GM23338 (cell line): Measurements from ENCODE around the gene METTL3. TPM values are rescaled to one million over a fixed set of nuclear protein-coding genes. Genes with fewer than 3 reads are reported as not detected.

Experiments used
- ATAC-seq: fragments of 200-7000 bp; cut with Tn5 transposase; 3 replicates; pipeline ENCODE4 v1.9.1; 2020
- DNase-seq: peaks from one replicate; pipeline ENCODE4 v3.0.0-alpha.2; 2015; ENCODE audit warnings: low spot score
- H2AFZ ChIP-seq: fragments of 200-600 bp; sonication (generic); 2 replicates; pipeline ENCODE4 v1.8.0; 2016; ENCODE audit warnings: antibody characterized with exemption, mild to moderate bottlenecking, moderate library complexity
- H3F3A ChIP-seq: fragments of 200-600 bp; sonication (generic); replicated peaks from 2 replicates; pipeline ENCODE4 v1.8.0; 2017; ENCODE audit warnings: antibody characterized with exemption, mixed run types, low read depth
- H3K27ac ChIP-seq: fragments of 200-600 bp; sonication (generic); 2 replicates; pipeline ENCODE4 v1.6.1; 2016; ENCODE audit warnings: low read depth
- H3K27me3 ChIP-seq: fragments of 200-600 bp; sonication (generic); 2 replicates; pipeline ENCODE4 v1.8.0; 2016; ENCODE audit warnings: mild to moderate bottlenecking, mixed run types, moderate library complexity; ENCODE audit not compliant: insufficient read depth
- H3K36me3 ChIP-seq: fragments of 200-600 bp; sonication (generic); 2 replicates; pipeline ENCODE4 v1.8.0; 2016; ENCODE audit warnings: mild to moderate bottlenecking; ENCODE audit not compliant: insufficient read depth
- H3K4me1 ChIP-seq: fragments of 200-600 bp; sonication (generic); 2 replicates; pipeline ENCODE4 v1.8.0; 2016; ENCODE audit warnings: mild to moderate bottlenecking, moderate library complexity; ENCODE audit not compliant: insufficient read depth
- H3K4me2 ChIP-seq: fragments of 200-600 bp; sonication (generic); 2 replicates; pipeline ENCODE4 v1.7.1; 2017; ENCODE audit warnings: mixed run types
- H3K4me3 ChIP-seq: fragments of 200-600 bp; sonication (generic); 2 replicates; pipeline ENCODE4 v1.6.1; 2016; ENCODE audit warnings: mixed run types
- H3K79me2 ChIP-seq: fragments of 200-600 bp; sonication (generic); replicated peaks from 2 replicates; pipeline ENCODE4 v1.8.0; 2017; ENCODE audit warnings: mild to moderate bottlenecking; ENCODE audit not compliant: insufficient read depth
- H3K9me2 ChIP-seq: fragments of 200-600 bp; sonication (generic); 2 replicates; pipeline ENCODE4 v1.8.0; 2017; ENCODE audit not compliant: insufficient read depth
- H4K20me1 ChIP-seq: fragments of 200-600 bp; sonication (generic); replicated peaks from 2 replicates; pipeline ENCODE4 v1.8.0; 2017; ENCODE audit warnings: mild to moderate bottlenecking; ENCODE audit not compliant: insufficient read depth
- H3K27ac Mint-ChIP-seq: 2 replicates; pipeline ENCODE4 v1.8.0; 2020; ENCODE audit warnings: inconsistent platforms, mild to moderate bottlenecking, moderate library complexity, mixed read lengths
- H3K27me3 Mint-ChIP-seq: 3 replicates; pipeline ENCODE4 v1.8.0; 2022; ENCODE audit warnings: low read depth, mild to moderate bottlenecking, moderate library complexity, mixed read lengths, inconsistent platforms; ENCODE audit not compliant: insufficient read depth, poor library complexity
- H3K36me3 Mint-ChIP-seq: 3 replicates; pipeline ENCODE4 v1.8.0; 2021; ENCODE audit warnings: low read depth, mild to moderate bottlenecking, inconsistent platforms, moderate library complexity, mixed read lengths
- H3K4me1 Mint-ChIP-seq: 3 replicates; pipeline ENCODE4 v1.8.0; 2020; ENCODE audit warnings: mild to moderate bottlenecking, inconsistent platforms, mixed read lengths
- H3K4me3 Mint-ChIP-seq: 3 replicates; pipeline ENCODE4 v1.8.0; 2021; ENCODE audit warnings: moderate library complexity, mild to moderate bottlenecking, inconsistent platforms, mixed read lengths
- H3K9me3 Mint-ChIP-seq: 3 replicates; pipeline ENCODE4 v1.8.0; 2020; ENCODE audit warnings: moderate library complexity, mild to moderate bottlenecking, inconsistent platforms, mixed read lengths
- CREB1 ChIP-seq: fragments of 250-450 bp; sonication (Bioruptor Pico); IDR thresholded peaks from 2 replicates; pipeline ENCODE4 v1.5.0; 2020; ENCODE audit warnings: low read depth, mild to moderate bottlenecking, moderate library complexity
- EZH2phosphoT487 ChIP-seq: fragments of 200-600 bp; sonication (generic); IDR thresholded peaks from one replicate; pipeline ENCODE4 v1.8.1; 2018; ENCODE audit warnings: antibody characterized with exemption; ENCODE audit not compliant: unreplicated experiment
- JUNB ChIP-seq: IDR thresholded peaks from one replicate; pipeline ENCODE4 v1.6.1; 2016; ENCODE audit warnings: antibody characterized with exemption; ENCODE audit not compliant: unreplicated experiment
- NANOG ChIP-seq: IDR thresholded peaks from 2 replicates; pipeline ENCODE4 v1.6.1; 2016; ENCODE audit warnings: antibody characterized with exemption, borderline replicate concordance
- POLR2AphosphoS5 ChIP-seq: IDR thresholded peaks from 2 replicates; pipeline ENCODE4 v1.6.1; 2016; ENCODE audit warnings: antibody characterized with exemption, low read depth
- STAT1 ChIP-seq: IDR thresholded peaks from one replicate; pipeline ENCODE4 v1.6.1; 2016; ENCODE audit warnings: antibody characterized with exemption; ENCODE audit not compliant: unreplicated experiment
- ZNF114 ChIP-seq: fragments of 250-450 bp; sonication (Bioruptor Pico); IDR thresholded peaks from 2 replicates; pipeline ENCODE4 v1.5.0; 2020; ENCODE audit warnings: mild to moderate bottlenecking, moderate library complexity
- ZNF331 ChIP-seq: fragments of 250-450 bp; sonication (Bioruptor Pico); IDR thresholded peaks from 2 replicates; pipeline ENCODE4 v1.5.0; 2020; ENCODE audit warnings: low read depth, mild to moderate bottlenecking, moderate library complexity
- polyA plus RNA-seq: library from polyadenylated mRNA; unstranded; fragments of >200 nt; fragmentation: Nextera tagmentation; extraction: Ambion mirVana; gene quantifications from 2 replicates; pipeline ENCODE4 v1.2.1, GENCODE V29; 2016
- total RNA-seq: library from RNA; depleted of rRNA; stranded (reverse); fragments of >200 nt; shearing (Covaris generic); gene quantifications from 2 replicates; pipeline ENCODE4 v1.2.3, GENCODE V29; 2014
- TF ChIP-seq, protein P1 (sequence below), 2 experiments: fragments of 200-600 bp in 1 of 2; sonication (generic) in 1 of 2; conservative IDR thresholded peaks; 2 replicates each; pipeline versions ENCODE4 v1.5.1 to v1.6.1; 2016 to 2017; ENCODE audit warnings: antibody characterized with exemption in 2 of 2, low read depth in 2 of 2, mild to moderate bottlenecking in 2 of 2, moderate library complexity in 1 of 2
- TF ChIP-seq, protein P2 (sequence below): IDR thresholded peaks from one replicate; pipeline ENCODE4 v1.6.1; 2018; ENCODE audit warnings: antibody characterized with exemption; ENCODE audit not compliant: unreplicated experiment
- TF ChIP-seq, protein P3 (sequence below): fragments of 250-450 bp; sonication (Bioruptor Pico); IDR thresholded peaks from 2 replicates; pipeline ENCODE4 v1.5.0; 2020; ENCODE audit warnings: mild to moderate bottlenecking, moderate library complexity
- TF ChIP-seq, protein P4 (sequence below): IDR thresholded peaks from 2 replicates; pipeline ENCODE4 v1.6.1; 2016; ENCODE audit warnings: antibody characterized with exemption

The METTL3 gene
- total and polyA plus RNA-seq, 2 experiments from 2014 or later, result 100 to 140 TPM

DNA sequence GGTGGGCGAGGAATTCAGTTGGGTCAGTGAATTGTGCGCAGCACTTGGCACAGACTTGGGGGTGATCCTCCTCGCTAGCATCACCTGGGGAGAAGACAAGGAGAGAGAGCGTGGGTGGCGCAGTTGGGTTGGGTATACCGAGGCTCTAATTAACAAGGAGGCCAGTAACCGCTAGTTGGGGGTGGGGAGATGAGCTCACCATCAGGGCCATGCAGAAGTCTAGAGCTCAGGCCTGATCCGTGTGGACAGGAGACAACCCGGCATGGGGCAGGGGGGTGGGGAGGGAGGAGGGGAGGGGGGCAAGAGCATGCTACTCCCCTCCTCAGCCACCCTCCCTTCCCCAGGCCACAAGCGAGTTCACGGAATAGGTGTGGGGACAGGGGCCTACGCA is 14.4 kb upstream of the METTL3 start:
- no peaks in the 10 kb centered on the region for H3K9me2 ChIP-seq
- no peak overlapping the region for H2AFZ ChIP-seq

More for the DNA sequence above, 14.4 kb upstream of the METTL3 start:
- peak; percentile 21 for ATAC-seq
- H3K4me2 ChIP-seq, result peak overlapping the region; percentile 85
- peak; percentile 55 for DNase-seq
- H3K9me3 Mint-ChIP-seq, result no peaks in the 10 kb centered on the region; the same call in 1 of the 3 replicates
- peak overlapping the region; percentile 95 for H3K27ac Mint-ChIP-seq
- H3K79me2 ChIP-seq, result peaks cover 75% of the 10 kb centered on the region
- H3K36me3 ChIP-seq, result peaks cover 30% of the 10 kb centered on the region
- no peaks in the 10 kb centered on the region for H3K27me3 ChIP-seq
- peaks cover 72% of the 10 kb centered on the region for H3K36me3 Mint-ChIP-seq
- peak overlapping the region; percentile 83 for H3K4me3 Mint-ChIP-seq
- H3K4me3 ChIP-seq, result peak overlapping the region; percentile 74
- H4K20me1 ChIP-seq, result peaks cover 20% of the 10 kb centered on the region
- peaks cover 39% of the 10 kb centered on the region for H3K27me3 Mint-ChIP-seq
- peaks cover 85% of the 10 kb centered on the region for H3K4me1 Mint-ChIP-seq
- H3F3A ChIP-seq, result peaks cover 33% of the 10 kb centered on the region
- TF ChIP-seq ZNF331 (CRISPR knock-in tag) (no peak), CREB1 (no peak), ZNF114 (CRISPR knock-in tag) (no peak), JUNB (no peak), EZH2phosphoT487 (no peak), POLR2AphosphoS5 (no peak), STAT1 (no peak), NANOG (no peak)
- TF ChIP-seq, protein P1, sequence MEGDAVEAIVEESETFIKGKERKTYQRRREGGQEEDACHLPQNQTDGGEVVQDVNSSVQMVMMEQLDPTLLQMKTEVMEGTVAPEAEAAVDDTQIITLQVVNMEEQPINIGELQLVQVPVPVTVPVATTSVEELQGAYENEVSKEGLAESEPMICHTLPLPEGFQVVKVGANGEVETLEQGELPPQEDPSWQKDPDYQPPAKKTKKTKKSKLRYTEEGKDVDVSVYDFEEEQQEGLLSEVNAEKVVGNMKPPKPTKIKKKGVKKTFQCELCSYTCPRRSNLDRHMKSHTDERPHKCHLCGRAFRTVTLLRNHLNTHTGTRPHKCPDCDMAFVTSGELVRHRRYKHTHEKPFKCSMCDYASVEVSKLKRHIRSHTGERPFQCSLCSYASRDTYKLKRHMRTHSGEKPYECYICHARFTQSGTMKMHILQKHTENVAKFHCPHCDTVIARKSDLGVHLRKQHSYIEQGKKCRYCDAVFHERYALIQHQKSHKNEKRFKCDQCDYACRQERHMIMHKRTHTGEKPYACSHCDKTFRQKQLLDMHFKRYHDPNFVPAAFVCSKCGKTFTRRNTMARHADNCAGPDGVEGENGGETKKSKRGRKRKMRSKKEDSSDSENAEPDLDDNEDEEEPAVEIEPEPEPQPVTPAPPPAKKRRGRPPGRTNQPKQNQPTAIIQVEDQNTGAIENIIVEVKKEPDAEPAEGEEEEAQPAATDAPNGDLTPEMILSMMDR (conservative IDR thresholded peaks at IDR 0.05; ENCODE audit: low read depth in 2 of 2), result no peak
- TF ChIP-seq, protein P2, sequence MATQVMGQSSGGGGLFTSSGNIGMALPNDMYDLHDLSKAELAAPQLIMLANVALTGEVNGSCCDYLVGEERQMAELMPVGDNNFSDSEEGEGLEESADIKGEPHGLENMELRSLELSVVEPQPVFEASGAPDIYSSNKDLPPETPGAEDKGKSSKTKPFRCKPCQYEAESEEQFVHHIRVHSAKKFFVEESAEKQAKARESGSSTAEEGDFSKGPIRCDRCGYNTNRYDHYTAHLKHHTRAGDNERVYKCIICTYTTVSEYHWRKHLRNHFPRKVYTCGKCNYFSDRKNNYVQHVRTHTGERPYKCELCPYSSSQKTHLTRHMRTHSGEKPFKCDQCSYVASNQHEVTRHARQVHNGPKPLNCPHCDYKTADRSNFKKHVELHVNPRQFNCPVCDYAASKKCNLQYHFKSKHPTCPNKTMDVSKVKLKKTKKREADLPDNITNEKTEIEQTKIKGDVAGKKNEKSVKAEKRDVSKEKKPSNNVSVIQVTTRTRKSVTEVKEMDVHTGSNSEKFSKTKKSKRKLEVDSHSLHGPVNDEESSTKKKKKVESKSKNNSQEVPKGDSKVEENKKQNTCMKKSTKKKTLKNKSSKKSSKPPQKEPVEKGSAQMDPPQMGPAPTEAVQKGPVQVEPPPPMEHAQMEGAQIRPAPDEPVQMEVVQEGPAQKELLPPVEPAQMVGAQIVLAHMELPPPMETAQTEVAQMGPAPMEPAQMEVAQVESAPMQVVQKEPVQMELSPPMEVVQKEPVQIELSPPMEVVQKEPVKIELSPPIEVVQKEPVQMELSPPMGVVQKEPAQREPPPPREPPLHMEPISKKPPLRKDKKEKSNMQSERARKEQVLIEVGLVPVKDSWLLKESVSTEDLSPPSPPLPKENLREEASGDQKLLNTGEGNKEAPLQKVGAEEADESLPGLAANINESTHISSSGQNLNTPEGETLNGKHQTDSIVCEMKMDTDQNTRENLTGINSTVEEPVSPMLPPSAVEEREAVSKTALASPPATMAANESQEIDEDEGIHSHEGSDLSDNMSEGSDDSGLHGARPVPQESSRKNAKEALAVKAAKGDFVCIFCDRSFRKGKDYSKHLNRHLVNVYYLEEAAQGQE, result no peak
- TF ChIP-seq, protein P3, sequence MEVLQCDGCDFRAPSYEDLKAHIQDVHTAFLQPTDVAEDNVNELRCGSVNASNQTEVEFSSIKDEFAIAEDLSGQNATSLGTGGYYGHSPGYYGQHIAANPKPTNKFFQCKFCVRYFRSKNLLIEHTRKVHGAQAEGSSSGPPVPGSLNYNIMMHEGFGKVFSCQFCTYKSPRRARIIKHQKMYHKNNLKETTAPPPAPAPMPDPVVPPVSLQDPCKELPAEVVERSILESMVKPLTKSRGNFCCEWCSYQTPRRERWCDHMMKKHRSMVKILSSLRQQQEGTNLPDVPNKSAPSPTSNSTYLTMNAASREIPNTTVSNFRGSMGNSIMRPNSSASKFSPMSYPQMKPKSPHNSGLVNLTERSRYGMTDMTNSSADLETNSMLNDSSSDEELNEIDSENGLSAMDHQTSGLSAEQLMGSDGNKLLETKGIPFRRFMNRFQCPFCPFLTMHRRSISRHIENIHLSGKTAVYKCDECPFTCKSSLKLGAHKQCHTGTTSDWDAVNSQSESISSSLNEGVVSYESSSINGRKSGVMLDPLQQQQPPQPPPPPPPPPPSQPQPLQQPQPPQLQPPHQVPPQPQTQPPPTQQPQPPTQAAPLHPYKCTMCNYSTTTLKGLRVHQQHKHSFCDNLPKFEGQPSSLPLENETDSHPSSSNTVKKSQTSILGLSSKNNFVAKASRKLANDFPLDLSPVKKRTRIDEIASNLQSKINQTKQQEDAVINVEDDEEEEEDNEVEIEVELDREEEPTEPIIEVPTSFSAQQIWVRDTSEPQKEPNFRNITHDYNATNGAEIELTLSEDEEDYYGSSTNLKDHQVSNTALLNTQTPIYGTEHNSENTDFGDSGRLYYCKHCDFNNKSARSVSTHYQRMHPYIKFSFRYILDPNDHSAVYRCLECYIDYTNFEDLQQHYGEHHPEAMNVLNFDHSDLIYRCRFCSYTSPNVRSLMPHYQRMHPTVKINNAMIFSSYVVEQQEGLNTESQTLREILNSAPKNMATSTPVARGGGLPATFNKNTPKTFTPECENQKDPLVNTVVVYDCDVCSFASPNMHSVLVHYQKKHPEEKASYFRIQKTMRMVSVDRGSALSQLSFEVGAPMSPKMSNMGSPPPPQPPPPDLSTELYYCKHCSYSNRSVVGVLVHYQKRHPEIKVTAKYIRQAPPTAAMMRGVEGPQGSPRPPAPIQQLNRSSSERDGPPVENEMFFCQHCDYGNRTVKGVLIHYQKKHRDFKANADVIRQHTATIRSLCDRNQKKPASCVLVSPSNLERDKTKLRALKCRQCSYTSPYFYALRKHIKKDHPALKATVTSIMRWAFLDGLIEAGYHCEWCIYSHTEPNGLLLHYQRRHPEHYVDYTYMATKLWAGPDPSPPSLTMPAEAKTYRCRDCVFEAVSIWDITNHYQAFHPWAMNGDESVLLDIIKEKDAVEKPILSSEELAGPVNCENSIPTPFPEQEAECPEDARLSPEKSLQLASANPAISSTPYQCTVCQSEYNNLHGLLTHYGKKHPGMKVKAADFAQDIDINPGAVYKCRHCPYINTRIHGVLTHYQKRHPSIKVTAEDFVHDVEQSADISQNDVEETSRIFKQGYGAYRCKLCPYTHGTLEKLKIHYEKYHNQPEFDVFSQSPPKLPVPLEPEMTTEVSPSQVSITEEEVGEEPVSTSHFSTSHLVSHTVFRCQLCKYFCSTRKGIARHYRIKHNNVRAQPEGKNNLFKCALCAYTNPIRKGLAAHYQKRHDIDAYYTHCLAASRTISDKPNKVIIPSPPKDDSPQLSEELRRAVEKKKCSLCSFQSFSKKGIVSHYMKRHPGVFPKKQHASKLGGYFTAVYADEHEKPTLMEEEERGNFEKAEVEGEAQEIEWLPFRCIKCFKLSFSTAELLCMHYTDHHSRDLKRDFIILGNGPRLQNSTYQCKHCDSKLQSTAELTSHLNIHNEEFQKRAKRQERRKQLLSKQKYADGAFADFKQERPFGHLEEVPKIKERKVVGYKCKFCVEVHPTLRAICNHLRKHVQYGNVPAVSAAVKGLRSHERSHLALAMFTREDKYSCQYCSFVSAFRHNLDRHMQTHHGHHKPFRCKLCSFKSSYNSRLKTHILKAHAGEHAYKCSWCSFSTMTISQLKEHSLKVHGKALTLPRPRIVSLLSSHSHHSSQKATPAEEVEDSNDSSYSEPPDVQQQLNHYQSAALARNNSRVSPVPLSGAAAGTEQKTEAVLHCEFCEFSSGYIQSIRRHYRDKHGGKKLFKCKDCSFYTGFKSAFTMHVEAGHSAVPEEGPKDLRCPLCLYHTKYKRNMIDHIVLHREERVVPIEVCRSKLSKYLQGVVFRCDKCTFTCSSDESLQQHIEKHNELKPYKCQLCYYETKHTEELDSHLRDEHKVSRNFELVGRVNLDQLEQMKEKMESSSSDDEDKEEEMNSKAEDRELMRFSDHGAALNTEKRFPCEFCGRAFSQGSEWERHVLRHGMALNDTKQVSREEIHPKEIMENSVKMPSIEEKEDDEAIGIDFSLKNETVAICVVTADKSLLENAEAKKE (CRISPR knock-in tag), result no peak
- TF ChIP-seq, protein P4, sequence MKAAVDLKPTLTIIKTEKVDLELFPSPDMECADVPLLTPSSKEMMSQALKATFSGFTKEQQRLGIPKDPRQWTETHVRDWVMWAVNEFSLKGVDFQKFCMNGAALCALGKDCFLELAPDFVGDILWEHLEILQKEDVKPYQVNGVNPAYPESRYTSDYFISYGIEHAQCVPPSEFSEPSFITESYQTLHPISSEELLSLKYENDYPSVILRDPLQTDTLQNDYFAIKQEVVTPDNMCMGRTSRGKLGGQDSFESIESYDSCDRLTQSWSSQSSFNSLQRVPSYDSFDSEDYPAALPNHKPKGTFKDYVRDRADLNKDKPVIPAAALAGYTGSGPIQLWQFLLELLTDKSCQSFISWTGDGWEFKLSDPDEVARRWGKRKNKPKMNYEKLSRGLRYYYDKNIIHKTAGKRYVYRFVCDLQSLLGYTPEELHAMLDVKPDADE, result no peak
- peak overlapping the region; percentile 92 for H3K27ac ChIP-seq
- peaks cover 77% of the 10 kb centered on the region for H3K4me1 ChIP-seq
